Common myeloid progenitor, CD34-positive (primary cell): ENCODE data around the gene LBX2.
"Not testable (repeated sequence)": the region's sequence is repeated elsewhere in the genome, so short reads cannot be mapped to it uniquely, and the experiment has no call there.

Experiments
- CTCF ChIA-PET: fragments of 350-600 bp; sonication (Branson Sonifier 250); formaldehyde crosslinking; loops from one replicate; lab custom pipeline; 2021; ENCODE audit warnings: antibody characterized with exemption; lab: Charles Lee
- POLR2A ChIA-PET: fragments of 350-600 bp; sonication (Branson Sonifier 250); formaldehyde crosslinking; loops from one replicate; lab custom pipeline; 2021; ENCODE audit warnings: antibody characterized with exemption; lab: Charles Lee
- DNase-seq, 3 donors: peaks; one replicate each; pipeline versions ENCODE4 v3.0.0 to v3.0.0-alpha.2; 2013
- H3K27ac ChIP-seq, 2 experiments: 1 replicate in 1 of 2; 2 replicates in 1 of 2; pipeline ENCODE4 v1.7.0; 2013; ENCODE audit warnings: inconsistent platforms in 2 of 2, low read length in 2 of 2, mild to moderate bottlenecking in 2 of 2, low read depth in 1 of 2, moderate library complexity in 1 of 2; ENCODE audit not compliant: severe bottlenecking in 2 of 2, insufficient read depth in 1 of 2, poor library complexity in 1 of 2
- H3K27me3 ChIP-seq, 5 experiments: replicated peaks in 2 of 5; 1 replicate in 3 of 5; 2 replicates in 2 of 5; pipeline versions ENCODE4 v1.6.1 to v1.7.0; 2013; ENCODE audit warnings: low read length in 4 of 5, mild to moderate bottlenecking in 2 of 5, moderate library complexity in 2 of 5, inconsistent platforms in 1 of 5; ENCODE audit not compliant: insufficient read depth in 5 of 5, control insufficient read depth in 4 of 5
- H3K36me3 ChIP-seq, 4 experiments: 1 replicate in 2 of 4; 2 replicates in 2 of 4; pipeline versions ENCODE4 v1.6.1 to v1.7.0; 2013; ENCODE audit warnings: low read length in 3 of 4, control low read depth in 1 of 4, mild to moderate bottlenecking in 1 of 4; ENCODE audit not compliant: control insufficient read depth in 4 of 4, insufficient read depth in 4 of 4
- H3K4me1 ChIP-seq, 4 experiments: 1 replicate in 3 of 4; 2 replicates in 1 of 4; pipeline versions ENCODE4 v1.6.1 to v1.7.1; 2013; ENCODE audit warnings: low read length in 3 of 4, mild to moderate bottlenecking in 3 of 4, control low read depth in 1 of 4, inconsistent platforms in 1 of 4, moderate library complexity in 1 of 4; ENCODE audit not compliant: control insufficient read depth in 4 of 4, insufficient read depth in 4 of 4; ENCODE audit errors: control extremely low read depth in 1 of 4
- H3K4me3 ChIP-seq, 7 experiments: 1 replicate in 4 of 7; 2 replicates in 3 of 7; pipeline versions ENCODE4 v1.5.1 to v1.7.0; 2013; ENCODE audit warnings: mild to moderate bottlenecking in 7 of 7, low read length in 6 of 7, moderate library complexity in 6 of 7, inconsistent platforms in 2 of 7, low read depth in 2 of 7, control low read depth in 1 of 7; ENCODE audit not compliant: insufficient read depth in 4 of 7, control insufficient read depth in 1 of 7; ENCODE audit errors: extremely low read depth in 1 of 7
- H3K9me3 ChIP-seq, 5 experiments: 1 replicate in 4 of 5; 2 replicates in 1 of 5; pipeline versions ENCODE4 v1.6.1 to v1.7.1; 2013; ENCODE audit warnings: low read length in 4 of 5, mild to moderate bottlenecking in 2 of 5, inconsistent platforms in 1 of 5, low read depth in 1 of 5, moderate library complexity in 1 of 5; ENCODE audit not compliant: control insufficient read depth in 4 of 5, insufficient read depth in 2 of 5; ENCODE audit errors: control extremely low read depth in 1 of 5
- WGBS: methylation state at CpG from one replicate; pipeline ENCODE4 v1.1.5; 2013; ENCODE audit not compliant: insufficient coverage; 5-methylcytosine and 5-hydroxymethylcytosine counted together

The LBX2 gene

GRCh38 chr2:74486141-74486540, 13.3 kb downstream of the LBX2 start:
- H3K27me3 ChIP-seq: no peaks in the 10 kb centered on the region
- POLR2A ChIA-PET: no interaction called here
- H3K4me1 ChIP-seq: peaks cover 4 to 20% (median 19%) of the 10 kb centered on the region in 4 experiments
- DNase-seq: no peak
- WGBS: 100% methylated on average over 1 of the region's 2 CpGs
- H3K4me3 ChIP-seq: no peak overlapping the region
- no peak overlapping the region for H3K27ac ChIP-seq
- peaks cover 9 to 46% (median 23%) of the 10 kb centered on the region in 4 experiments for H3K36me3 ChIP-seq
- CTCF ChIA-PET: interaction anchor here (1.0 to 7.6 kb wide), 3 partner anchors 46 to 101 kb away, joined by 5 to 75 read pairs (median 53); no protein-coding TSS in a partner anchor
- H3K9me3 ChIP-seq: no peaks in the 10 kb centered on the region

- not testable (repeated sequence) for H3K27me3 ChIP-seq, DNase-seq, H3K9me3 ChIP-seq
- WGBS: 84% methylated on average over 15 of the region's 19 CpGs
- Histone ChIP-seq H3K4me1 (peaks cover 4 to 27% (median 23%) of the 10 kb centered on the region in 4 experiments), H3K4me3 (peak overlapping the region; percentile 88 to 100 (median 94)), H3K27ac (peak overlapping the region in 1 of 2 experiments; percentile 81), H3K36me3 (peaks cover 4 to 29% (median 16%) of the 10 kb centered on the region in 4 experiments)
- ChIA-PET CTCF (interaction anchor here (0.6 to 7.6 kb wide), 18 partner anchors 9 to 107 kb away, joined by 3 to 75 read pairs (median 6); partner anchors contain the start of genes INO80B, MRPL53, TLX2 and WBP1), POLR2A (interaction anchor here (1.0 to 2.2 kb wide), 2 partner anchors 46 to 48 kb away, joined by 3 to 15 read pairs; partner anchors contain the start of genes AUP1 and HTRA2)
These were observed 15.7 kb downstream of the LBX2 start for GRCh38 chr2:74483675-74484164.

- peak; percentile 94 to 96 (median 96) for DNase-seq
- H3K27me3 ChIP-seq: no peaks in the 10 kb centered on the region
These were observed 16.4 kb downstream of the LBX2 start, which contains the start of the genes CCDC142 and TTC31 for GRCh38 chr2:74482801-74483674. Gene CCDC142, minus strand, starts transcription at chr2:74482998. Its CDS starts 161 bp downstream, at chr2:74482837. Gene TTC31, plus strand, starts transcription at chr2:74483081. Its CDS starts 15 bp downstream, at chr2:74483096.

GRCh38 chr2:74481961-74482800, 17.2 kb downstream of the LBX2 start:
- Histone ChIP-seq H3K27me3 (no peaks in the 10 kb centered on the region), H3K9me3 (no peaks in the 10 kb centered on the region), H3K4me1 (peaks cover 4 to 33% (median 23%) of the 10 kb centered on the region in 4 experiments), H3K4me3 (peak overlapping the region; percentile 88 to 100 (median 94)), H3K36me3 (peaks cover 6 to 22% (median 15%) of the 10 kb centered on the region in 4 experiments), H3K27ac (peak overlapping the region; percentile 61 to 81)
- WGBS: 3% methylated on average over 76 of the region's 80 CpGs
- POLR2A ChIA-PET: interaction anchor here (2.2 to 2.8 kb wide), 3 partner anchors 9 to 48 kb away, joined by 13 to 16 read pairs (median 15); partner anchors contain the start of genes AUP1, HTRA2, MRPL53 and WBP1
- DNase-seq: peak in 1 of 3 donors; percentile 67
- CTCF ChIA-PET: interaction anchor here (0.8 to 7.6 kb wide), 26 partner anchors 8 to 118 kb away, joined by 3 to 75 read pairs (median 5); partner anchors contain the start of genes INO80B, MRPL53, TLX2 and WBP1

More at GRCh38 chr2:74482801-74483674, 16.4 kb downstream of the LBX2 start, which contains the start of the genes CCDC142 and TTC31:
- H3K27ac ChIP-seq: peak within 1 kb of the TSS; percentile 61 to 81
- CTCF ChIA-PET: interaction anchor here (0.7 to 7.6 kb wide), 28 partner anchors 9 to 117 kb away, joined by 3 to 75 read pairs (median 5); partner anchors contain the start of genes INO80B, MRPL53, TLX2 and WBP1
- H3K4me3 ChIP-seq: peak within 1 kb of the TSS; percentile 88 to 100 (median 94)
- POLR2A ChIA-PET: interaction anchor here (1.0 to 2.8 kb wide), 4 partner anchors 10 to 48 kb away, joined by 3 to 16 read pairs (median 14); partner anchors contain the start of genes AUP1, HTRA2, MRPL53 and WBP1
- H3K36me3 ChIP-seq: peaks cover 4 to 24% (median 15%) of the 10 kb centered on the region in 4 experiments
- peaks cover 4 to 27% (median 23%) of the 10 kb centered on the region in 4 experiments for H3K4me1 ChIP-seq
- H3K9me3 ChIP-seq: no peaks in the 10 kb centered on the region
- WGBS: 1% methylated on average over 46 of the region's 50 CpGs

- Histone ChIP-seq H3K27me3 (no peaks in the 10 kb centered on the region), H3K4me3 (peak overlapping the region; percentile 88 to 100 (median 94)), H3K4me1 (peaks cover 4 to 37% (median 23%) of the 10 kb centered on the region in 4 experiments), H3K27ac (peak overlapping the region in 1 of 2 experiments; percentile 81), H3K36me3 (peaks cover 5 to 22% (median 17%) of the 10 kb centered on the region in 4 experiments), H3K9me3 (no peaks in the 10 kb centered on the region)
- 100% methylated on average over 1 of the region's 3 CpGs for WGBS
- ChIA-PET POLR2A (interaction anchor here (2.4 to 2.8 kb wide), 2 partner anchors 9 to 24 kb away, joined by 13 to 16 read pairs; partner anchors contain the start of genes MRPL53 and WBP1), CTCF (interaction anchor here (0.9 to 7.6 kb wide), 9 partner anchors 8 to 106 kb away, joined by 3 to 75 read pairs (median 5); partner anchors contain the start of genes INO80B, MRPL53 and WBP1)
- no peak for DNase-seq
These were observed 18.0 kb downstream of the LBX2 start for GRCh38 chr2:74481431-74481830.
